IPS-18a (cell line): ENCODE measurements around the gene NCAPD3.
"Not testable (repeated sequence)": the region's sequence is repeated elsewhere in the genome, so short reads cannot be mapped to it uniquely, and the experiment has no call there.

ENCODE experiments used
- H3K27ac ChIP-seq: one replicate; pipeline ENCODE4 v1.5.1; 2013; ENCODE audit warnings: low read length
- H3K27me3 ChIP-seq: one replicate; pipeline ENCODE4 v1.6.1; 2013; ENCODE audit warnings: mild to moderate bottlenecking, low read length; ENCODE audit not compliant: control insufficient read depth, insufficient read depth
- H3K36me3 ChIP-seq: one replicate; pipeline ENCODE4 v1.6.1; 2013; ENCODE audit warnings: low read depth, low read length; ENCODE audit not compliant: control insufficient read depth
- H3K4me1 ChIP-seq: one replicate; pipeline ENCODE4 v1.6.1; 2013; ENCODE audit warnings: low read depth, low read length; ENCODE audit not compliant: control insufficient read depth
- H3K4me3 ChIP-seq: one replicate; pipeline ENCODE4 v1.5.1; 2013; ENCODE audit warnings: low read length
- H3K9ac ChIP-seq: one replicate; pipeline ENCODE4 v1.6.1; 2013; ENCODE audit warnings: mild to moderate bottlenecking, low read length, moderate library complexity
- H3K9me3 ChIP-seq: one replicate; pipeline ENCODE4 v1.6.1; 2013; ENCODE audit warnings: low read depth, low read length; ENCODE audit not compliant: control insufficient read depth

NCAPD3 gene

GRCh38 chr11:134215836-134216235 is 7.9 kb downstream of the NCAPD3 start:
- no peak overlapping the region for H3K27ac ChIP-seq
- H3K4me3 ChIP-seq: no peak overlapping the region
- no peak overlapping the region for H3K9ac ChIP-seq
- H3K4me1 ChIP-seq: no peaks in the 10 kb centered on the region
- no peaks in the 10 kb centered on the region for H3K9me3 ChIP-seq
- no peaks in the 10 kb centered on the region for H3K27me3 ChIP-seq
- peaks cover 55% of the 10 kb centered on the region for H3K36me3 ChIP-seq

GRCh38 chr11:134207538-134208239 is 16.1 kb downstream of the NCAPD3 start:
- H3K9ac ChIP-seq: no peak overlapping the region
- H3K27ac ChIP-seq: no peak overlapping the region
- no peaks in the 10 kb centered on the region for H3K27me3 ChIP-seq
- H3K4me3 ChIP-seq: no peak overlapping the region
- no peaks in the 10 kb centered on the region for H3K9me3 ChIP-seq
- H3K36me3 ChIP-seq: peaks cover 66% of the 10 kb centered on the region
- H3K4me1 ChIP-seq: no peaks in the 10 kb centered on the region

- no peak overlapping the region for H3K9ac ChIP-seq
- H3K27ac ChIP-seq: no peak overlapping the region
- no peaks in the 10 kb centered on the region for H3K9me3 ChIP-seq
- no peaks in the 10 kb centered on the region for H3K27me3 ChIP-seq
- peaks cover 80% of the 10 kb centered on the region for H3K36me3 ChIP-seq
- no peaks in the 10 kb centered on the region for H3K4me1 ChIP-seq
- no peak overlapping the region for H3K4me3 ChIP-seq
These were observed 17.6 kb downstream of the NCAPD3 start for GRCh38 chr11:134206185-134206584.

- Histone ChIP-seq H3K4me1 (no peaks in the 10 kb centered on the region), H3K36me3 (peaks cover 83% of the 10 kb centered on the region), H3K27ac (no peak overlapping the region), H3K9ac (no peak overlapping the region), H3K4me3 (no peak overlapping the region), H3K27me3 (no peaks in the 10 kb centered on the region), H3K9me3 (no peaks in the 10 kb centered on the region)
These were observed 18.0 kb downstream of the NCAPD3 start for GRCh38 chr11:134205729-134206128.

GRCh38 chr11:134202661-134203060 is 21.1 kb downstream of the NCAPD3 start:
- H3K4me1 ChIP-seq: no peaks in the 10 kb centered on the region
- H3K9me3 ChIP-seq: no peaks in the 10 kb centered on the region
- no peak overlapping the region for H3K27ac ChIP-seq
- H3K9ac ChIP-seq: no peak overlapping the region
- H3K27me3 ChIP-seq: no peaks in the 10 kb centered on the region
- peaks cover 71% of the 10 kb centered on the region for H3K36me3 ChIP-seq
- no peak overlapping the region for H3K4me3 ChIP-seq

- H3K36me3 ChIP-seq: peaks cover 64% of the 10 kb centered on the region
- H3K27me3 ChIP-seq: no peaks in the 10 kb centered on the region
- H3K9me3 ChIP-seq: no peaks in the 10 kb centered on the region
- H3K9ac ChIP-seq: no peak overlapping the region
- no peak overlapping the region for H3K27ac ChIP-seq
- no peak overlapping the region for H3K4me3 ChIP-seq
- H3K4me1 ChIP-seq: no peaks in the 10 kb centered on the region
These were observed 23.1 kb downstream of the NCAPD3 start for GRCh38 chr11:134200688-134201087.

- Histone ChIP-seq H3K27me3 (no peaks in the 10 kb centered on the region), H3K9me3 (no peaks in the 10 kb centered on the region), H3K4me3 (no peak overlapping the region), H3K27ac (no peak overlapping the region), H3K4me1 (no peaks in the 10 kb centered on the region), H3K9ac (no peak overlapping the region), H3K36me3 (peaks cover 61% of the 10 kb centered on the region)
These were observed 24.2 kb downstream of the NCAPD3 start for GRCh38 chr11:134199531-134199930.

GRCh38 chr11:134196756-134197155 is 27.0 kb downstream of the NCAPD3 start:
- Histone ChIP-seq H3K36me3 (peaks cover 59% of the 10 kb centered on the region), H3K27ac (no peak overlapping the region), H3K4me3 (no peak overlapping the region), H3K27me3 (no peaks in the 10 kb centered on the region), H3K9ac (no peak overlapping the region), H3K9me3 (no peaks in the 10 kb centered on the region), H3K4me1 (no peaks in the 10 kb centered on the region)

GRCh38 chr11:134188092-134188491 is 35.7 kb downstream of the NCAPD3 start:
- H3K36me3 ChIP-seq: peaks cover 69% of the 10 kb centered on the region
- not testable (repeated sequence) for H3K27ac ChIP-seq, H3K9me3 ChIP-seq

GRCh38 chr11:134181707-134182106 is 42.1 kb downstream of the NCAPD3 start:
- no peaks in the 10 kb centered on the region for H3K4me1 ChIP-seq
- H3K27ac ChIP-seq: no peak overlapping the region
- no peak overlapping the region for H3K9ac ChIP-seq
- H3K36me3 ChIP-seq: peaks cover 66% of the 10 kb centered on the region
- no peaks in the 10 kb centered on the region for H3K27me3 ChIP-seq
- no peaks in the 10 kb centered on the region for H3K9me3 ChIP-seq
- no peak overlapping the region for H3K4me3 ChIP-seq

More at GRCh38 chr11:134188092-134188491, 35.7 kb downstream of the NCAPD3 start:
- H3K4me1 ChIP-seq, H3K9ac ChIP-seq, H3K4me3 ChIP-seq, H3K27me3 ChIP-seq: not testable (repeated sequence)

GRCh38 chr11:134178032-134178674 is 45.6 kb downstream of the NCAPD3 start:
- H3K9me3 ChIP-seq: no peaks in the 10 kb centered on the region
- peaks cover 74% of the 10 kb centered on the region for H3K36me3 ChIP-seq

GRCh38 chr11:134176284-134176683 is 47.5 kb downstream of the NCAPD3 start:
- H3K27ac ChIP-seq: no peak overlapping the region
- peaks cover 79% of the 10 kb centered on the region for H3K36me3 ChIP-seq
- no peaks in the 10 kb centered on the region for H3K27me3 ChIP-seq
- no peaks in the 10 kb centered on the region for H3K4me1 ChIP-seq
- H3K9me3 ChIP-seq: peaks cover 10% of the 10 kb centered on the region
- H3K9ac ChIP-seq: no peak overlapping the region
- H3K4me3 ChIP-seq: no peak overlapping the region

More at GRCh38 chr11:134178032-134178674, 45.6 kb downstream of the NCAPD3 start:
- H3K9ac ChIP-seq: no peak overlapping the region
- no peaks in the 10 kb centered on the region for H3K27me3 ChIP-seq
- H3K4me1 ChIP-seq: no peaks in the 10 kb centered on the region
- H3K4me3 ChIP-seq: no peak overlapping the region
- H3K27ac ChIP-seq: no peak overlapping the region
